Keratinocyte (primary cell): Measurements from ENCODE around the gene CAMP. TPM values are rescaled to one million over a fixed set of nuclear protein-coding genes. Genes with fewer than 3 reads are reported as not detected.

Experiments used
- DNase-seq: peaks from one replicate; pipeline ENCODE4 v3.0.0-alpha.2; 2011; ENCODE audit warnings: low read depth, missing footprints, low spot score
- FAIRE-seq: peaks from 2 replicates; lab custom pipeline; 2011; peaks lifted over from hg19 to GRCh38; lab: Jason Lieb, UNC
- H2AFZ ChIP-seq: 2 replicates; pipeline ENCODE4 v1.6.0; 2012; ENCODE audit warnings: low read length, control low read depth, inconsistent platforms; ENCODE audit not compliant: control insufficient read depth
- H3K27ac ChIP-seq: 2 replicates; pipeline ENCODE4 v1.5.1; 2011; ENCODE audit warnings: low read length; ENCODE audit not compliant: control insufficient read depth, insufficient read depth
- H3K27me3 ChIP-seq: 3 replicates; pipeline ENCODE4 v1.6.0; 2011; ENCODE audit warnings: low read length; ENCODE audit not compliant: control insufficient read depth, insufficient read depth; ENCODE audit errors: extremely low read depth
- H3K36me3 ChIP-seq, 2 experiments: 2 replicates in 1 of 2; 3 replicates in 1 of 2; pipeline ENCODE4 v1.5.1; 2011; ENCODE audit warnings: low read length in 2 of 2, mild to moderate bottlenecking in 1 of 2; ENCODE audit not compliant: control insufficient read depth in 2 of 2, insufficient read depth in 2 of 2; ENCODE audit errors: extremely low read depth in 1 of 2
- H3K4me1 ChIP-seq: 3 replicates; pipeline ENCODE4 v1.5.1; 2011; ENCODE audit warnings: low read length; ENCODE audit not compliant: control insufficient read depth, insufficient read depth; ENCODE audit errors: extremely low read depth
- H3K4me2 ChIP-seq: 3 replicates; pipeline ENCODE4 v1.6.0; 2011; ENCODE audit warnings: low read depth, low read length; ENCODE audit not compliant: control insufficient read depth, insufficient read depth; ENCODE audit errors: extremely low read depth
- H3K4me3 ChIP-seq, 3 experiments: fragments of 200-600 bp in 1 of 3; sonication (generic) in 1 of 3; 2 replicates in 2 of 3; 3 replicates in 1 of 3; pipeline ENCODE4 v1.5.1; 2011 to 2016; ENCODE audit warnings: low read length in 3 of 3, mild to moderate bottlenecking in 3 of 3, control low read depth in 2 of 3, inconsistent platforms in 1 of 3, low read depth in 1 of 3, mixed read lengths in 1 of 3, mixed run types in 1 of 3, moderate library complexity in 1 of 3; ENCODE audit not compliant: control insufficient read depth in 2 of 3, insufficient read depth in 2 of 3; ENCODE audit errors: extremely low read depth in 1 of 3
- H3K79me2 ChIP-seq: 2 replicates; pipeline ENCODE4 v1.6.0; 2012; ENCODE audit warnings: low read length; ENCODE audit not compliant: control insufficient read depth, insufficient read depth
- H3K9ac ChIP-seq: 3 replicates; pipeline ENCODE4 v1.6.0; 2011; ENCODE audit warnings: low read length; ENCODE audit not compliant: control insufficient read depth, insufficient read depth; ENCODE audit errors: extremely low read depth
- H3K9me1 ChIP-seq: 3 replicates; pipeline ENCODE4 v1.6.0; 2011; ENCODE audit warnings: low read length; ENCODE audit not compliant: control insufficient read depth, insufficient read depth; ENCODE audit errors: extremely low read depth
- H3K9me3 ChIP-seq: 2 replicates; pipeline ENCODE4 v1.5.1; 2012; ENCODE audit warnings: low read depth, low read length; ENCODE audit not compliant: control insufficient read depth
- H4K20me1 ChIP-seq: 3 replicates; pipeline ENCODE4 v1.6.0; 2011; ENCODE audit warnings: low read length; ENCODE audit not compliant: control insufficient read depth, insufficient read depth; ENCODE audit errors: extremely low read depth
- EZH2 ChIP-seq: IDR thresholded peaks from one replicate; pipeline ENCODE4 v1.6.1; 2012; ENCODE audit warnings: inconsistent platforms, mild to moderate bottlenecking, low read length, moderate library complexity
- dilution Hi-C: fragments of 300-500 bp; cut with MboI; formaldehyde crosslinking; loops from one replicate; pipeline ENCODE4 v1.7.0; 2020; ENCODE audit warnings: low sequenced_read_pairs; ENCODE audit not compliant: extremely low pct_ligation_motif_present
- polyA plus RNA-seq, 5 experiments: library from polyadenylated mRNA; depleted of rRNA in 3 of 5; stranded (reverse) in 3 of 5; stranded (forward) in 1 of 5; unstranded in 1 of 5; fragments of >200 nt; gene quantifications; 1 replicate in 1 of 5; 2 replicates in 3 of 5; 3 replicates in 1 of 5; pipeline versions ENCODE4 v1.2.1 to v1.2.3, GENCODE V29; 2011 to 2012; ENCODE audit warnings: missing spikeins in 2 of 5, low read depth in 1 of 5, low replicate concordance in 1 of 5
- TF ChIP-seq, protein P1 (sequence below), 3 experiments: IDR thresholded peaks in 1 of 3; conservative IDR thresholded peaks in 1 of 3; optimal IDR thresholded peaks in 1 of 3; 2 replicates in 2 of 3; 3 replicates in 1 of 3; pipeline versions ENCODE3 to v1.5.1; 2011; ENCODE audit warnings: low read length in 3 of 3, mild to moderate bottlenecking in 3 of 3, moderate library complexity in 2 of 3, control low read depth in 1 of 3, inconsistent platforms in 1 of 3; ENCODE audit not compliant: insufficient read depth in 2 of 3; ENCODE audit errors: extremely low read depth in 1 of 3

The CAMP gene
- polyA plus RNA-seq, 1 donor (not counting 4 experiments of a cell fraction or from before 2014, with no cell fraction given), result 0.66 TPM

DNA sequence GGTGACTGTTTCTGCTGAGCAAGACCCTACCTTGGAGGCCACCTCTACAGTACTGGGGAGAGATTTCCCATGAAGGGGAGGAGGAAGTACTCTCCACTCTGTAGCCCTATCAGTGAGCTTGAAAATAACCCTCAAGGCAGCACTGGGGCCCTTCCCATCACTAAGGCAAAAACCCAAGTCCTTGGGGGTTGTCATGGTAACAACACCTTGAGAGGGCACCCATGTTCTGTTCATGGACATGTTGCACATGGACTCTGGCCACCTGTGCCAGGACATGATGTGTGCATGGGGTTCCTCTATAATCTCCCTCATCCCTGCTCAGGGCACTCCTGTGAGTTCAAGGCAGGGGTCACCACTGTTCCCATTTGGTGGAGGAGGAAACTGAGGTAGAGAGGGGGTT, 24.2 kb upstream of the CAMP start:
- H2AFZ ChIP-seq, result no peak overlapping the region
- H3K79me2 ChIP-seq, result no peaks in the 10 kb centered on the region
- TF ChIP-seq, protein P1, sequence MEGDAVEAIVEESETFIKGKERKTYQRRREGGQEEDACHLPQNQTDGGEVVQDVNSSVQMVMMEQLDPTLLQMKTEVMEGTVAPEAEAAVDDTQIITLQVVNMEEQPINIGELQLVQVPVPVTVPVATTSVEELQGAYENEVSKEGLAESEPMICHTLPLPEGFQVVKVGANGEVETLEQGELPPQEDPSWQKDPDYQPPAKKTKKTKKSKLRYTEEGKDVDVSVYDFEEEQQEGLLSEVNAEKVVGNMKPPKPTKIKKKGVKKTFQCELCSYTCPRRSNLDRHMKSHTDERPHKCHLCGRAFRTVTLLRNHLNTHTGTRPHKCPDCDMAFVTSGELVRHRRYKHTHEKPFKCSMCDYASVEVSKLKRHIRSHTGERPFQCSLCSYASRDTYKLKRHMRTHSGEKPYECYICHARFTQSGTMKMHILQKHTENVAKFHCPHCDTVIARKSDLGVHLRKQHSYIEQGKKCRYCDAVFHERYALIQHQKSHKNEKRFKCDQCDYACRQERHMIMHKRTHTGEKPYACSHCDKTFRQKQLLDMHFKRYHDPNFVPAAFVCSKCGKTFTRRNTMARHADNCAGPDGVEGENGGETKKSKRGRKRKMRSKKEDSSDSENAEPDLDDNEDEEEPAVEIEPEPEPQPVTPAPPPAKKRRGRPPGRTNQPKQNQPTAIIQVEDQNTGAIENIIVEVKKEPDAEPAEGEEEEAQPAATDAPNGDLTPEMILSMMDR (optimal IDR thresholded peaks at IDR 0.05 in 1 of 3, IDR thresholded peaks at IDR 0.05 in 1 of 3, conservative IDR thresholded peaks at IDR 0.05 in 1 of 3; ENCODE audit: extremely low read depth in 1 of 3, insufficient read depth in 2 of 3, low read length in 3 of 3), result no peak
- TF ChIP-seq EZH2, result no peak
- H3K27me3 ChIP-seq, result no peaks in the 10 kb centered on the region
- no peaks in the 10 kb centered on the region for H4K20me1 ChIP-seq
- no peak overlapping the region for H3K4me2 ChIP-seq
- peaks cover 4% of the 10 kb centered on the region for H3K4me1 ChIP-seq
- no peaks in the 10 kb centered on the region for H3K9me3 ChIP-seq
- no peak for FAIRE-seq
- no peak overlapping the region for H3K27ac ChIP-seq
- DNase-seq, result no peak
- no peak overlapping the region for H3K9ac ChIP-seq
- no peaks in the 10 kb centered on the region for H3K9me1 ChIP-seq
- no peak overlapping the region for H3K4me3 ChIP-seq
- H3K36me3 ChIP-seq, result no peaks in the 10 kb centered on the region
- dilution Hi-C loops, result no loop called here

GRCh38 chr3:48202632-48203031, 20.7 kb upstream of the CAMP start:
- no peaks in the 10 kb centered on the region for H3K4me1 ChIP-seq
- dilution Hi-C loops, result no loop called here
- H3K79me2 ChIP-seq, result no peaks in the 10 kb centered on the region
- no peak overlapping the region for H2AFZ ChIP-seq
- H3K27ac ChIP-seq, result no peak overlapping the region
- no peaks in the 10 kb centered on the region for H3K9me1 ChIP-seq
- TF ChIP-seq, protein P1 (optimal IDR thresholded peaks at IDR 0.05 in 1 of 3, IDR thresholded peaks at IDR 0.05 in 1 of 3, conservative IDR thresholded peaks at IDR 0.05 in 1 of 3; ENCODE audit: extremely low read depth in 1 of 3, insufficient read depth in 2 of 3, low read length in 3 of 3), result no peak
- TF ChIP-seq EZH2, result no peak
- no peak overlapping the region for H3K9ac ChIP-seq
- peaks cover 6% of the 10 kb centered on the region for H3K27me3 ChIP-seq
- no peak overlapping the region for H3K4me2 ChIP-seq
- H3K36me3 ChIP-seq, result no peaks in the 10 kb centered on the region
- H3K9me3 ChIP-seq, result no peaks in the 10 kb centered on the region
- no peak overlapping the region for H3K4me3 ChIP-seq
- H4K20me1 ChIP-seq, result no peaks in the 10 kb centered on the region
- FAIRE-seq (no peak), DNase-seq (no peak)
